ENCODE data around the gene PLEKHA4.

DNA sequence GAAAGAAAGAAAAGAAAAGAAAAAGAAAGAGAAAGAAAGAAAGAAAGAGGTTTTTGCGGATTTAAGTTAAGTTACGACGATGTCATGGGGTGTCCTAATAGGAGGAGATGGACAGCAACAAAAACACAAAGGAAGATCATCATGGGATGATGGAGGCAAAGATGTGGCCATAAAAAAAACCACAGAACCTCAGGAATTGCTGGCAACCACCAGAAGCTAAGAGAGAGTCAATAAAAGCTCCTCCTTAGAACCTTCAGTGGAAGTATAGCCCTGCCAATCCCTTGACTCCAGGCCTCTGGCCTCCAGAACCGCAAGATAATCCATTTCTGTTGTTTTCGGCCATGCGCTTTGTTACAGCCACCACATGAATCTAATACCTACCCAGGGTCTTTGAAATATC lies 11.5 kb downstream of the PLEKHA4 start:
- TF ChIP-seq, protein P1, sequence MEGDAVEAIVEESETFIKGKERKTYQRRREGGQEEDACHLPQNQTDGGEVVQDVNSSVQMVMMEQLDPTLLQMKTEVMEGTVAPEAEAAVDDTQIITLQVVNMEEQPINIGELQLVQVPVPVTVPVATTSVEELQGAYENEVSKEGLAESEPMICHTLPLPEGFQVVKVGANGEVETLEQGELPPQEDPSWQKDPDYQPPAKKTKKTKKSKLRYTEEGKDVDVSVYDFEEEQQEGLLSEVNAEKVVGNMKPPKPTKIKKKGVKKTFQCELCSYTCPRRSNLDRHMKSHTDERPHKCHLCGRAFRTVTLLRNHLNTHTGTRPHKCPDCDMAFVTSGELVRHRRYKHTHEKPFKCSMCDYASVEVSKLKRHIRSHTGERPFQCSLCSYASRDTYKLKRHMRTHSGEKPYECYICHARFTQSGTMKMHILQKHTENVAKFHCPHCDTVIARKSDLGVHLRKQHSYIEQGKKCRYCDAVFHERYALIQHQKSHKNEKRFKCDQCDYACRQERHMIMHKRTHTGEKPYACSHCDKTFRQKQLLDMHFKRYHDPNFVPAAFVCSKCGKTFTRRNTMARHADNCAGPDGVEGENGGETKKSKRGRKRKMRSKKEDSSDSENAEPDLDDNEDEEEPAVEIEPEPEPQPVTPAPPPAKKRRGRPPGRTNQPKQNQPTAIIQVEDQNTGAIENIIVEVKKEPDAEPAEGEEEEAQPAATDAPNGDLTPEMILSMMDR (IDR thresholded peaks at IDR 0.05 in 2 of 3, conservative IDR thresholded peaks at IDR 0.05 in 1 of 3; ENCODE audit: insufficient read depth in 2 of 3, low read depth in 1 of 3, low read length in 3 of 3), result no peak
- TF ChIP-seq SMAD1 (IDR thresholded peaks at IDR 0.05; ENCODE audit: low read depth, low read length, partially characterized antibody) (no peak), POLR2A (conservative IDR thresholded peaks at IDR 0.05) (no peak), SIN3A (IDR thresholded peaks at IDR 0.05; ENCODE audit: borderline replicate concordance in 2 of 2, control insufficient read depth in 1 of 2, low read depth in 2 of 2, low read length in 2 of 2) (no peak), CHD2 (IDR thresholded peaks at IDR 0.05; ENCODE audit: low read depth, low read length) (no peak), ZC3H4 (CRISPR knock-in tag; IDR thresholded peaks at IDR 0.05; ENCODE audit: borderline replicate concordance) (no peak)
